HUDEP-2 (cell line): Measurements from ENCODE around the gene HDLBP.

Source experiments
- DNase-seq, 76 experiments: peaks; one replicate each; lab custom pipeline; 2025; ENCODE audit not compliant: unreplicated experiment in 76 of 76; lab: John Stamatoyannopoulos, UW

HDLBP gene

GRCh38 chr2:241256168-241256545 is 59.3 kb downstream of the HDLBP start:
- no peak for DNase-seq

GRCh38 chr2:241255542-241256167 is 59.8 kb downstream of the HDLBP start:
- DNase-seq, result no peak

- DNase-seq, result no peak
Measured at GRCh38 chr2:241254904-241255351, 60.5 kb downstream of the HDLBP start.

GRCh38 chr2:241252778-241253475 is 62.5 kb downstream of the HDLBP start:
- DNase-seq, result no peak

- DNase-seq, result no peak
Measured at GRCh38 chr2:241249654-241250053, 65.8 kb downstream of the HDLBP start.

- no peak for DNase-seq
Measured at GRCh38 chr2:241248897-241249296, 66.6 kb downstream of the HDLBP start.

- DNase-seq, result no peak
Measured at GRCh38 chr2:241248289-241248688, 67.2 kb downstream of the HDLBP start.

GRCh38 chr2:241244368-241244767 is 71.1 kb downstream of the HDLBP start:
- DNase-seq, result no peak

- DNase-seq, result no peak
Measured at GRCh38 chr2:241242306-241242705, 73.2 kb downstream of the HDLBP start.

GRCh38 chr2:241241669-241242068 is 73.8 kb downstream of the HDLBP start:
- DNase-seq, result no peak

- no peak for DNase-seq
Measured at GRCh38 chr2:241240320-241241004, 75.0 kb downstream of the HDLBP start.

GRCh38 chr2:241239552-241240202 is 75.8 kb downstream of the HDLBP start:
- DNase-seq, result no peak

GRCh38 chr2:241238693-241239198 is 76.7 kb downstream of the HDLBP start:
- no peak for DNase-seq

- no peak for DNase-seq
Measured at GRCh38 chr2:241237949-241238371, 77.5 kb downstream of the HDLBP start.

GRCh38 chr2:241237047-241237446 is 78.4 kb downstream of the HDLBP start:
- no peak for DNase-seq

- DNase-seq, result no peak
Measured at GRCh38 chr2:241235859-241236593, 79.4 kb downstream of the HDLBP start.

- no peak for DNase-seq
Measured at GRCh38 chr2:241234962-241235740, 80.3 kb downstream of the HDLBP start.

GRCh38 chr2:241234066-241234790 is 81.2 kb downstream of the HDLBP start:
- no peak for DNase-seq
